Raji (cell line): ENCODE measurements around the gene MYL11.

Experiments used
- POLR2A ChIP-seq: IDR thresholded peaks from 2 replicates; pipeline ENCODE4 v1.6.1; 2011; ENCODE audit warnings: low read depth, low read length, control low read depth; ENCODE audit not compliant: insufficient read depth

The MYL11 gene

GRCh38 chr16:30374538-30374937, at the start of gene MYL11:
MYL11 (plus strand) TSS chr16:30374802; CDS start chr16:30374858, 56 bp downstream.
- no peak for TF ChIP-seq POLR2A

GRCh38 chr16:30335028-30335597, 39.5 kb upstream of the MYL11 start:
- peak; percentile 85 for TF ChIP-seq POLR2A

- no peak for TF ChIP-seq POLR2A
These were observed 38.8 kb upstream of the MYL11 start for GRCh38 chr16:30335598-30336474.

DNA sequence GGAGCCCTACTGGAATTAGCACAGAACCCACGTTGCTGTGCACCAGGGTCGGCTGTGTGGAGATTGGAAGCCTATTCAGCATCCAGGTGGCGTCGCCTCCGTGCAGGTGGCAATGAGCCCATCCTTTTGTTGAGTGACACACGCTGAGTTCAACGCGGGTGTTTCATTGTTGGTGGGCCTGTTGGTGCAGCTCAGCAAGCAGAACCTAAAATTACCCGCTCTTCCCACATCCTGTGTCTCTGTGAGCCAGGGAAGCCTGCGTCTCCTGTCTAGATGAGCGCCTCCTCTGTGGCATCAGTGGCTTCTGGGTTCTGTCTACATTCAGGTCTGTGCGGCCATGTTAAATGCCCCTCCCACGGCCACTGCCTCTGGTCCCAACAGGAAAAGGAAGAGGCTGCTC, 34.0 kb upstream of the MYL11 start:
- no peak for TF ChIP-seq POLR2A

- TF ChIP-seq POLR2A, result no peak
These were observed 31.7 kb upstream of the MYL11 start for GRCh38 chr16:30342751-30343490.

GRCh38 chr16:30346286-30346685, 28.3 kb upstream of the MYL11 start:
- no peak for TF ChIP-seq POLR2A

GRCh38 chr16:30348113-30348512, 26.5 kb upstream of the MYL11 start:
- TF ChIP-seq POLR2A, result no peak

DNA sequence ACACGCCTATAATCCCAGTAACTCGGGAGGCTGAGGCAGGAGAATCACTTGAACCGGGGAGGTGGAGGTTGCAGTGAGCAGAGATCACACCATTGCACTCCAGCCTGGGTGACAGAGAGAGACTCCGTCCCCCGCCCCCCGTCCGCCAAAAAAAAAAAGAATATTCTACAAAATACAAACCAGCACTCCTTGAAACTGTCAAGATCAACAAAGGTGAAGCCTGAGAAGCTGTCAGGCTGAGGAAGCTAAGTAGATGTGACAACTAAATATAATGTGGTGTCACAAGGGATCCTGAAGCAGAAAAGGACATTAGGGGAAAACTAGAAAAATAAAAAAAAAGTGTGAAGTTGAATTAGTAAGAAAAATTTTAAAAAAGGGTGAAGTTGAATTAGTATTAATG, 25.7 kb upstream of the MYL11 start:
- TF ChIP-seq POLR2A, result no peak

DNA sequence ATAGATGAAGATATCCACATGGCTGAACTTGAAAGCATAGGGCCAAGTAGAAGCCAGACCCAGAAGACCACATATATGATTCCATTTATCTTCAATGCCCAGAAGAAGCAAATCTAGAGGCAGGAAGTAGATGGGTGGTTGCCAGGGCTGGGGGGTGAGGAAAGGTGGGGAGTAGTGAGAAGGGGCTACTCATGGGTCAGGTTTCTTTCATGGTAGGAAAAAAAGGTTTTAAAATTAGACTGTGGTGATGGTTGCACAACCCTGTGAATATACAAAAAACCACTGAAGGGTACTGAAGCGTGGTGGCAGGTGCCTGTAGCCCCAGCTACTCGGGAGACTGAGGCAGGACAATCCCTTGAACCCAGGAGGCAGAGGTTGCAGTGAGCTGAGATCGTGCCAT, 24.9 kb upstream of the MYL11 start:
- no peak for TF ChIP-seq POLR2A

- peak; percentile 36 for TF ChIP-seq POLR2A
These were observed 24.3 kb upstream of the MYL11 start for GRCh38 chr16:30350134-30350871.

DNA sequence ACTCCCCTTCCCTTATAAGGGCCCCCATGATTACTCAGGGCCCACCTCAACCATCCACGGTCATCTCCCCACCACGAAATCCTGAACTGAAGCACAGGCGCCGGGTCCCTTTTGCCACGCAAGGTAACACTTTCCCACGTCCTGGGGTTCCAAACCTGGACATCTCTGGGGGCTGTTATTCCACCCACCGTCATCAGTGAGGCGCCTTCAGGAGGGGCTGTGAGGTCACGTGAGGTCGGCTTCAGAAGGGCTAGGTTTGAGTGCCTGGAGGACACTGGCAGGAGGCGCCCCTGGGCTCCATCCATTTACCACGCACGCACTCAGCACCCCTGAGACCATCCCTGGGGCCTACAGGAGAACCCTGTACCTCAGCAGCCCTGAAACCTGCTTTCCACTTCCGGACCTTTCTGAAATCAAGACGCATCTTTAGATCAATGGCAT, 23.6 kb upstream of the MYL11 start:
- TF ChIP-seq POLR2A, result no peak

DNA sequence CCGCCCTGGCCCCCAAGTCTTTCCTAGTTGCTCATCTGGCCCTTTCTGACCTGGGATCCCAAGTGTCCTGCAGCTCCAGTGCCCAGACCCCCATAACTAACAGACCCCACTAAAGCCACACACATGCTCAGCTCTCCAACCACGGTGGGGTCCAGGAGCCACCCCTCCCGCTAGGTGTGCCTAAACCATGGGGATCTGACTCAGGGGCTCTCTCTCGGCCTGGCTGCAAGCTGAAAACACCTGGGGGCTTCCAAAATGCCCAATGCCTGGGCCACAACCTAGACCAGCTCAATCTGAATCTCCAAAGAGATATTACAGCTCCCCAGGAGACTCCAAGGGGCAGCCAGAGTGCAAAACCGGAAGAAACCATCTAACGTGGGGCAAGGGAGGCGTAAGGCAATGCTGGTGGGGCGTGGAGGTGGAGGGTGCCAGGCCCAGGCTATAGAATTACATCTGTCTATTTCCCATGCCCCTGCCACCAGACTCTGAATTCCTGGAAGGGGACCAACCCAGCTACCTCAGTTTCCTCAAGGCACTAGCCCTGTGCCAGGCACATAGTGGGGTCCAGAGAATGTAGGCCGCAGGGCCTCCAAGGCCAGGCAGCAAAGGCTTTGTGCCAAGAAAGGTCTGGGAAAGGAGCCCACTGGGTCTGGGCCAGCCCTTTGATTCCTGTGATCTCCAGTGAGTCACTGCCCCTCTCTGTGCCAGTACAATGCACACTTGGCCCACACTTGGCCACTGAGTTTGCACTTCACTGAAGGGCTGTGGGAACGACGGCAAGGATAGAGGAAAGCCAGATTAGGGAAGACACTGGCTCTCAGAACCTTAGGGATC, 22.8 kb upstream of the MYL11 start:
- TF ChIP-seq POLR2A, result no peak

GRCh38 chr16:30352488-30353401, 21.9 kb upstream of the MYL11 start:
- TF ChIP-seq POLR2A, result no peak
